Endometrium (tissue), 2 donors: Measurements from ENCODE around the gene SF3B6.

ENCODE experiments used
- FAIRE-seq: peaks from 2 replicates; lab custom pipeline; 2012; peaks lifted over from hg19 to GRCh38; lab: Jason Lieb, UNC
- donor health status: control.
- donor health status: control.

The SF3B6 gene

GRCh38 chr2:24018241-24018640 lies 57.9 kb downstream of the SF3B6 start:
- FAIRE-seq: no peak

- FAIRE-seq: no peak
Measured at GRCh38 chr2:24017711-24018110, 58.4 kb downstream of the SF3B6 start.
